B cell (primary cell): ENCODE measurements around the gene HIPK1.

Experiments used
- EZH2 ChIP-seq: IDR thresholded peaks from 2 replicates; pipeline ENCODE4 v1.6.1; 2012; ENCODE audit warnings: borderline replicate concordance, low read depth, mild to moderate bottlenecking, moderate library complexity, low read length; ENCODE audit not compliant: insufficient read depth, poor library complexity, severe bottlenecking
- TF ChIP-seq, protein P1 (sequence below): fragments of 200-600 bp; IDR thresholded peaks from one replicate; pipeline ENCODE4 v1.8.0; 2022; ENCODE audit warnings: antibody characterized with exemption, mild to moderate bottlenecking

DNA sequence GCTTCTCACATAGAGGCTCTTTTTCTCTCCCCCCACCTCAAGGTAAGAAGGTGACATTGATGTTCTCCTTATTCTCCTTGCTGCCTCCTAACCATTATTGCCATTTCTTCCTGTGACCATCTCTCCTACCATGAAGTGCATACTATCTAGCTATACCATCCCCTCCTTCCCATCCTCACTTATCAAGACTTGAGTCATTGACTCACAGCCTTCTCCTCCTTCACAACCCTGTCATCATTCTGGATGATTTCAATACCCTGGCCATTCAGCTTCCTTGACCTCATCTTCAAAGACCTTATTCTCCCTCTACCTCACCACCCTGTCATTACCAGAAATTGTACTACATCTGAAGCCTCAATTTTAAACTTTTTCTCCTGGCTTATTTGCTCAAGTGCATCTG, 10.9 kb upstream of the HIPK1 start:
- TF ChIP-seq, protein P1, sequence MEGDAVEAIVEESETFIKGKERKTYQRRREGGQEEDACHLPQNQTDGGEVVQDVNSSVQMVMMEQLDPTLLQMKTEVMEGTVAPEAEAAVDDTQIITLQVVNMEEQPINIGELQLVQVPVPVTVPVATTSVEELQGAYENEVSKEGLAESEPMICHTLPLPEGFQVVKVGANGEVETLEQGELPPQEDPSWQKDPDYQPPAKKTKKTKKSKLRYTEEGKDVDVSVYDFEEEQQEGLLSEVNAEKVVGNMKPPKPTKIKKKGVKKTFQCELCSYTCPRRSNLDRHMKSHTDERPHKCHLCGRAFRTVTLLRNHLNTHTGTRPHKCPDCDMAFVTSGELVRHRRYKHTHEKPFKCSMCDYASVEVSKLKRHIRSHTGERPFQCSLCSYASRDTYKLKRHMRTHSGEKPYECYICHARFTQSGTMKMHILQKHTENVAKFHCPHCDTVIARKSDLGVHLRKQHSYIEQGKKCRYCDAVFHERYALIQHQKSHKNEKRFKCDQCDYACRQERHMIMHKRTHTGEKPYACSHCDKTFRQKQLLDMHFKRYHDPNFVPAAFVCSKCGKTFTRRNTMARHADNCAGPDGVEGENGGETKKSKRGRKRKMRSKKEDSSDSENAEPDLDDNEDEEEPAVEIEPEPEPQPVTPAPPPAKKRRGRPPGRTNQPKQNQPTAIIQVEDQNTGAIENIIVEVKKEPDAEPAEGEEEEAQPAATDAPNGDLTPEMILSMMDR = no peak
- TF ChIP-seq EZH2 = no peak
